K562 (cell line): ENCODE measurements around the gene TYW5. TPM values are rescaled to one million over a fixed set of nuclear protein-coding genes. Genes with fewer than 3 reads are reported as not detected.

ENCODE experiments used
- ATAC-seq: fragments of 200-7000 bp; cut with Tn5 transposase; 3 replicates; pipeline ENCODE4 v1.9.1; 2020; ENCODE audit warnings: moderate library complexity
- BruUV-seq: library from RNA; stranded (reverse); fragments of 400-500 nt; replicated peaks from 2 replicates; lab custom pipeline; 2021; lab: Mats Ljungman, UMichigan
- CTCF ChIA-PET: fragments of 300-600 bp; formaldehyde crosslinking; extraction: SDS; loops from one replicate; lab custom pipeline; 2021; ENCODE audit warnings: low intra/inter-chr PET ratio; lab: Yijun Ruan, JAX
- POLR2A ChIA-PET: fragments of 300-600, 350-650 bp; sonication (Branson Sonifier 250); formaldehyde crosslinking; extraction: SDS; loops from one replicate; lab custom pipeline; 2021; ENCODE audit warnings: antibody characterized with exemption, inconsistent platforms; lab: Yijun Ruan, JAX
- DNase-seq, 4 experiments: peaks; one replicate each; pipeline versions ENCODE4 v3.0.0 to v3.0.0-alpha.2; 2011 to 2018; ENCODE audit warnings: low spot score in 3 of 4, mixed read lengths in 3 of 4; ENCODE audit errors: extremely low read depth in 1 of 4
- FAIRE-seq: peaks from 2 replicates; lab custom pipeline; 2011; peaks lifted over from hg19 to GRCh38; lab: Jason Lieb, UNC
- H2AFZ ChIP-seq: 2 replicates; pipeline ENCODE4 v1.6.0; 2011; ENCODE audit warnings: low read depth, low read length, control low read depth, inconsistent platforms
- H3K27ac ChIP-seq: fragments of 200-600 bp; 3 replicates; pipeline ENCODE4 v1.8.0; 2011; ENCODE audit warnings: low read depth, mild to moderate bottlenecking, control low read depth, inconsistent platforms, low read length, moderate library complexity, mixed read lengths; ENCODE audit errors: extremely low read depth
- H3K27me3 ChIP-seq, 2 experiments: fragments of 300-600 bp in 1 of 2; 2 replicates in 1 of 2; 3 replicates in 1 of 2; pipeline versions ENCODE4 v1.6.0 to v1.8.0; 2011; ENCODE audit warnings: inconsistent platforms in 2 of 2, low read length in 2 of 2, mild to moderate bottlenecking in 1 of 2, mixed read lengths in 1 of 2, moderate library complexity in 1 of 2; ENCODE audit not compliant: control insufficient read depth in 2 of 2, insufficient read depth in 2 of 2
- H3K36me3 ChIP-seq: fragments of 300-600 bp; 3 replicates; pipeline ENCODE4 v1.8.0; 2011; ENCODE audit warnings: mild to moderate bottlenecking, low read length, inconsistent platforms; ENCODE audit not compliant: control insufficient read depth, insufficient read depth
- H3K4me1 ChIP-seq, 2 experiments: fragments of 200-600 bp in 1 of 2; replicated peaks in 1 of 2; 2 replicates in 1 of 2; 3 replicates in 1 of 2; pipeline versions ENCODE4 v1.5.1 to v1.8.0; 2011; ENCODE audit warnings: inconsistent platforms in 2 of 2, low read length in 2 of 2, mild to moderate bottlenecking in 1 of 2, mixed read lengths in 1 of 2, moderate library complexity in 1 of 2; ENCODE audit not compliant: control insufficient read depth in 2 of 2, insufficient read depth in 2 of 2
- H3K4me2 ChIP-seq: 2 replicates; pipeline ENCODE4 v1.6.1; 2011; ENCODE audit warnings: low read length, control low read depth, inconsistent platforms, mixed read lengths; ENCODE audit not compliant: insufficient read depth
- H3K4me3 ChIP-seq: fragments of 200-600 bp; sonication (generic), shearing (Covaris generic); 2 replicates; pipeline ENCODE4 v1.5.1; 2016; ENCODE audit warnings: control low read depth, inconsistent platforms
- H3K79me2 ChIP-seq: fragments of 200-600 bp; 3 replicates; pipeline ENCODE4 v1.8.0; 2011; ENCODE audit warnings: low read length, inconsistent platforms; ENCODE audit not compliant: control insufficient read depth, insufficient read depth
- H3K9ac ChIP-seq, 2 experiments: 2 replicates each; pipeline versions ENCODE4 v1.6.0 to v1.6.1; 2011; ENCODE audit warnings: low read depth in 2 of 2, low read length in 2 of 2, control low read depth in 1 of 2, inconsistent platforms in 1 of 2, mild to moderate bottlenecking in 1 of 2, mixed read lengths in 1 of 2; ENCODE audit not compliant: insufficient read depth in 1 of 2
- H3K9me1 ChIP-seq: one replicate; pipeline ENCODE4 v1.6.0; 2011; ENCODE audit warnings: inconsistent platforms, mild to moderate bottlenecking, low read length, moderate library complexity; ENCODE audit not compliant: control insufficient read depth, insufficient read depth
- H3K9me3 ChIP-seq: replicated peaks from 2 replicates; pipeline ENCODE4 v1.5.1; 2011; ENCODE audit warnings: low read depth, low read length, inconsistent platforms; ENCODE audit not compliant: control insufficient read depth, insufficient read depth
- H4K20me1 ChIP-seq: replicated peaks from 2 replicates; pipeline ENCODE4 v1.6.1; 2011; ENCODE audit warnings: low read length, inconsistent platforms, mixed read lengths; ENCODE audit not compliant: control insufficient read depth, insufficient read depth
- BDP1 ChIP-seq: IDR thresholded peaks from 3 replicates; pipeline ENCODE4 v1.6.1; 2011; ENCODE audit not compliant: insufficient read length, insufficient read depth
- JUNB ChIP-seq: fragments of 450-650 bp; formaldehyde crosslinking; conservative IDR thresholded peaks from 2 replicates; pipeline ENCODE4 v1.4.0; 2020; ENCODE audit warnings: mild to moderate bottlenecking
- MAFK ChIP-seq: IDR thresholded peaks from 2 replicates; pipeline ENCODE4 v1.6.1; 2011; ENCODE audit warnings: low read length, improper control_type of control experiment
- MBD1 ChIP-seq: fragments of 250-450 bp; sonication (Bioruptor Pico); IDR thresholded peaks from 2 replicates; pipeline ENCODE4 v1.8.0; 2022; ENCODE audit warnings: inconsistent platforms
- NR3C1 ChIP-seq: sonication (generic); formaldehyde crosslinking; IDR thresholded peaks from 2 replicates; pipeline ENCODE4 v1.8.1; 2022; ENCODE audit warnings: missing genetic modification reagents
- NUFIP1 ChIP-seq: fragments of 450-650 bp; IDR thresholded peaks from 2 replicates; pipeline ENCODE4 v1.6.1; 2018; ENCODE audit not compliant: partially characterized antibody
- PRMT5 ChIP-seq: sonication (generic); formaldehyde crosslinking; IDR thresholded peaks from 2 replicates; pipeline ENCODE4 v1.5.0; 2020; ENCODE audit warnings: missing genetic modification reagents
- SOX6 ChIP-seq: fragments of 450-650 bp; IDR thresholded peaks from 2 replicates; pipeline ENCODE4 v1.6.1; 2014; ENCODE audit warnings: mild to moderate bottlenecking
- ZBTB1 ChIP-seq: sonication (generic); formaldehyde crosslinking; IDR thresholded peaks from 2 replicates; pipeline ENCODE4 v1.8.1; 2023; ENCODE audit warnings: missing genetic modification reagents, low read depth, mild to moderate bottlenecking, borderline replicate concordance
- ZBTB40 ChIP-seq, 2 experiments: fragments of 450-650 bp in 1 of 2; sonication (generic) in 1 of 2; formaldehyde crosslinking in 1 of 2; IDR thresholded peaks; 2 replicates each; pipeline versions ENCODE4 v1.7.1 to v1.9.0; 2016 to 2022; ENCODE audit warnings: inconsistent platforms in 1 of 2, mild to moderate bottlenecking in 1 of 2, missing genetic modification reagents in 1 of 2
- ZBTB7A ChIP-seq: IDR thresholded peaks from 2 replicates; pipeline ENCODE4 v1.6.1; 2011; ENCODE audit warnings: low read depth, mild to moderate bottlenecking, low read length, moderate library complexity, borderline replicate concordance; ENCODE audit not compliant: control insufficient read depth
- ZC3H11A ChIP-seq: IDR thresholded peaks from 2 replicates; pipeline ENCODE4 v1.6.1; 2012; ENCODE audit warnings: low read depth, low read length, improper control_type of control experiment
- ZNF586 ChIP-seq: fragments of 450-650 bp; formaldehyde crosslinking; conservative IDR thresholded peaks from 2 replicates; pipeline ENCODE4 v1.4.0; 2020; ENCODE audit warnings: mild to moderate bottlenecking, moderate library complexity
- WGBS: fragments of 100-300 bp; shearing (Covaris generic); methylation state at CpG from one replicate; pipeline ENCODE4 v1.1.6; 2016; ENCODE audit warnings: low coverage, mixed read lengths; ENCODE audit not compliant: insufficient coverage; ENCODE audit errors: missing lambda C conversion rate; 5-methylcytosine and 5-hydroxymethylcytosine counted together
- in situ Hi-C: fragments of 300-500 bp; cut with MboI; formaldehyde crosslinking; loops from 4 replicates; pipeline ENCODE4 v1.15.0; 2018; ENCODE audit warnings: inconsistent platforms, mixed read lengths
- intact Hi-C: fragments of 100-400 bp; cut with micrococcal nuclease; formaldehyde crosslinking; loops from 2 replicates; pipeline ENCODE4 v1.14.2; 2022
- polyA plus RNA-seq, 8 experiments: library from polyadenylated mRNA; depleted of rRNA in 4 of 8; stranded (reverse) in 5 of 8; unstranded in 3 of 8; fragments of >200 nt; fragmentation: Nextera tagmentation in 2 of 8; fragmentation: Illumina TruSeq in 1 of 8; extraction: Ambion mirVana in 2 of 8; extraction: Trizol in 1 of 8; gene quantifications; 2 replicates each; pipeline versions ENCODE4 v1.2.1 to v1.2.3, GENCODE V29; 2011 to 2014; ENCODE audit warnings: inconsistent platforms in 1 of 8, missing spikeins in 1 of 8
- total RNA-seq, 7 experiments: library from RNA; depleted of rRNA in 6 of 7; stranded (reverse); fragments of >200 nt in 6 of 7; fragmentation: Illumina TruSeq in 2 of 7; extraction: Trizol in 2 of 7; gene quantifications; 2 replicates each; pipeline versions ENCODE4 v1.2.1 to v1.2.3, GENCODE V29; 2011 to 2021; ENCODE audit warnings: low replicate concordance in 1 of 7

Gene TYW5
- total and polyA plus RNA-seq, 9 of the 15 experiments (the other 6 are each of a cell fraction or from before 2014, with no cell fraction given), result 3.6 to 7.7 (median 4.6) TPM

DNA sequence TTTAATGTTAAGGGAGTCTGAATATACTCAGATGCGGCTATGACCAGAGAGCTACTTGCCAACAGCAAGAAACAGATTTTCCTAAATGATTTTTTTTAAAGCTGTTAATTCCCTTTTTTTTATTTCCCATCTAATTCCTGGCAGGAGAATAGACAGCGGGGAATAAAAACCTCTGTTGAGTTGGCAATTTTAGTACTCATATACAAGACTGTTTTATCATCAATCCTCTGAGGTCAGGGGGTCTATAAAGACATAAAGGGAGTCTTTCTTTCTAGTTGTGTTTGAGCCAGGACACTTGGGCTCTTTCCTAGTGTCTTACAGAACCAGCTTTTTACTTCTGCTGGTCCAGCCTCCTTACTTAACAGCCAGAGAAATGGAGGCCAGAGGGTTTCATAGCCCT, 29.5 kb upstream of the TYW5 start:
- H3K9me3 ChIP-seq, result no peaks in the 10 kb centered on the region; the same call in 1 of the 2 replicates
- in situ Hi-C loops, result no loop called here
- ATAC-seq (no peak), DNase-seq (no peak)
- no peaks in the 10 kb centered on the region for H3K79me2 ChIP-seq
- no peaks in the 10 kb centered on the region for H3K36me3 ChIP-seq
- ChIA-PET POLR2A (no interaction called here), CTCF (no interaction called here)
- no peak overlapping the region for H3K9ac ChIP-seq
- H3K27me3 ChIP-seq, result no peaks in the 10 kb centered on the region
- H4K20me1 ChIP-seq, result no peaks in the 10 kb centered on the region; the same call in 1 of the 2 replicates
- peaks cover 0 to 11% of the 10 kb centered on the region in 2 experiments; a peak in 2 of 5 replicates for H3K4me1 ChIP-seq
- no peak overlapping the region for H3K4me3 ChIP-seq
- no peak for TF ChIP-seq MBD1 (CRISPR knock-in tag)
- no peak for TF ChIP-seq ZC3H11A
- no peak for TF ChIP-seq NUFIP1
- no peak for TF ChIP-seq NR3C1 (CRISPR knock-in tag)
- no peak for TF ChIP-seq JUNB (CRISPR knock-in tag)
- TF ChIP-seq PRMT5, result no peak
- TF ChIP-seq ZBTB1 (CRISPR knock-in tag), result no peak
- no peak for TF ChIP-seq ZNF586
- TF ChIP-seq ZBTB7A, result no peak
- no peak for TF ChIP-seq MAFK
- no peak for TF ChIP-seq BDP1
- no peak for TF ChIP-seq ZBTB40 (IDR thresholded peaks at IDR 0.05)
- TF ChIP-seq ZBTB40 (CRISPR knock-in tag; IDR thresholded peaks at IDR 0.05), result no peak
- TF ChIP-seq SOX6, result no peak
- TF ChIP-seq, all 486 proteins: peak for 0
- no peak for FAIRE-seq
- Histone ChIP-seq H3K4me2 (no peak overlapping the region), H3K27ac (no peak overlapping the region), H3K9me1 (no peaks in the 10 kb centered on the region), H2AFZ (no peak overlapping the region)
- BruUV-seq, result no TSS peak
- 71% methylated on average over 2 of the region's 2 CpGs for WGBS
- intact Hi-C loops, result loop anchor here (5.0 to 10.0 kb wide), 4 partner anchors 210 to 610 kb away; partner anchors contain the start of gene SPATS2L
